ELR (cell line): ENCODE results near the gene LARGE1.
"Not testable (repeated sequence)": the region's sequence is repeated elsewhere in the genome, so short reads cannot be mapped to it uniquely, and the experiment has no call there.

Experiments
- DNase-seq: peaks from one replicate; pipeline ENCODE4 v3.0.0-alpha.2; 2015; ENCODE audit warnings: low read depth

The LARGE1 gene

DNA sequence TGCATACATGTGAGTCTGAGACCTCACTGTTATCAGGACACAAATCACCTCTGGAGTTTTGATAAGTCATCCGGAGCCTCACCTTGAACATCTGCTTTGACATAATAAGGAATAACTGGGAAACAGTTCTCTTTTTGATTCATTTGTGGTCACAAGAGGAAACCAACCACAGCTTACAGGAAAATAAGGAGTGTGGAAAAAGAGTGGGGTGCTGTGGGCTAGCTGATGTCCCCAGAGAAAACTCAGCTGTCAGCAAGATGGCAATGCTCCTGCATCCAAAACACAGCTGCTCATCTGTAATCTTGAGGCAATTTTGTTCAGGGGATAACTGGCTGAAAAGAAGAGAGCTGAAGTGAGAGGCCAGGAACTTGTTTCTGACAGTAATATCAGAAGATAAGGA is 445.7 kb downstream of the LARGE1 start:
- no peak for DNase-seq

DNA sequence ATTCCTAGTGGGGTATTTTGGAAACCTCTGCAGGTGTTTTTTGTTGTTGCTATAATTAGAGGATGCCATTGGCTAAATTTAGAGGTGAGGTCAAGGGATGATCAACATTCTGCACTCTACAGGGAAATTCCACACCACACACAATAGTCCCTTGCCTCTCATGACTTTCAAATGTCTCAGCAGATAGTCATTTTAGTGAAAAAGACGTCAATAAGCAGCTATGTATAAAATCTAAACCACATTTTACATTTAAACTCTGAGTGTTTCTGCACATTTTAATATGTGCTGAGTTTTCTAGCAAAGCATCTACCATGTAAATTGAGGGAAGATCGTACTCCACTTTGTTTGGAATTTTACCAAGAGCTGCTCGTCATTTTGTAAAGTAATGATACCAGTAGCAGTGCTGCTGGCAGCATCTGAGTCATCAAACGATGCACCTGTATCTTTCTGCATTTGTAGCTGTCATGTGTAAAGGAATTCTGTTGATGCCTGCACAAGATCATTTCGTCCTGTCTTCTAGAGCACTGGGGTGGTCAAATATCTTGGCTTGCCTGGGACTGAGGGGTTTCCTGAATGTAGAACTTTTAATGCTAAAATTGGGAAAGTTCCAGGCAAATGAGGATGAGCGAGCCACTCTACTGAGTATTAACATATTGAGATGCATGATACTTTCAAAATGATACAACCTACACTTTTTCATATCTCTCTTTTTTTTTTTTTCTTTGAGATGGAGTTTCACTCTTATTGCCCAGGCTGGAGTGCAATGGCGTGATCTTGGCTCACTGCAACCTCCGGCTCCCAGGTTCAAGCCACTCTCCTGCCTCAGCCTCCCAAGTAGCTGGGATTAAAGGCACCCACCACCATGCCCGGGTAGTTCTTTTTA is 447.6 kb downstream of the LARGE1 start:
- no peak for DNase-seq

DNA sequence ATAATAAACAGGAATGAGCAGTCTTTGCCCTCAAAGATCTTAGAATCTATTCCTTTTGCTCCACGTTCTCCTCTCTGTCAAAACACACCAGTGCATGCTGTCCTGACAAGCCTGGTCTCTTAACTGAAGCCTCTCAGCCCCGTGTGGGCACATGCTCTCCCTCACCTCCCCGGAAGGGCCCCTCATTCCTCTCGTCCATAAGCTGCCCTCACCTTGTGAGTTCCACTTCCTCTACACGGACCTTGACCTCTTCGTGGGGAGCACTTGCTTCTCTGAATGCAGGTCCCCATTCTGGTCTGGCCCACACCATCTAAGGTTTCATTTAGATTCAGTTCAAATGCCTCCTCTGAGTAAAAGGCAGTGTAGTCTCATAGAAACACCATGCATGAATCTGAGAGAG is 449.8 kb downstream of the LARGE1 start:
- no peak for DNase-seq

DNA sequence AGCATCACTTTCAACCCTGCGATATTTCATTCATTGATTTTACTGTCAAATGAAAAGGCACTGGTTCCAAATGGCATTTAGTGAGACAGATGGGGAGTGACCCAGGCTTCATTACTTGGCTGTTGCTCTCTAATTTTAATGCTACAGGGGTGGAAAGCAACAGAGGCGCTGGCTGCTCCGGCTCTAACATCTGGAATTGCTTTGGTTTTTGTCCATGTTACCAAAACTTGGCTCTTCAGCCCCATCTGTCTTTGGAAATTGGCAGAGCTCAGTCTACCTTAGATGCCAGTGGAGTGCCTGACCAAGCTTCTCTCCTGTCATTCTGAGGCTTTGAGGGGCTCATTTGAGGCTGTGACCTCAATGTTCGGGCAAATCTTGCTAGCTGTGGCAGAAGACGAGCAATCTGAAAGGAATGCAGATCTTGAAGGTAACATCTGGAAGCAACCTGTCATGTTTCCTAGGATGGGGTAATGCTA is 452.6 kb downstream of the LARGE1 start:
- DNase-seq: no peak

DNA sequence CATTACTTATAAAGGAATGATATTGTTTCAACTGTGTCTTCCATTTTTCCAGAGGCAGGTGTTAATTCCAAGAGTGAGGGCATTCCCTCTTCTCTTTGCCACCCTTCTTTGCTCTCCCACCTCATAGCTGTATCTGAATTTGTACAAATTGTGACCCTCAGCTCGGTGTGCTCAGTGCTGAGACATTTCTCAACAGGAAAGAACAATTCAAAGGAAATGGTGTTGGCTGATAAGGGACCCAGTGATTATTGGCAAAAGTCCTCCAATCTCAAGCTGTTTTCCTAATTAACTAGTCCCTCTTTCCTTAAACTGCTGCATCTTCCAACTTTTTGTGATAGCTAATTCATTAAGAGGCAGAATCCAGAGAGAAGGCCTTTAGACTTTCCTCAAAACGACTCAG is 453.2 kb downstream of the LARGE1 start:
- DNase-seq: no peak

DNA sequence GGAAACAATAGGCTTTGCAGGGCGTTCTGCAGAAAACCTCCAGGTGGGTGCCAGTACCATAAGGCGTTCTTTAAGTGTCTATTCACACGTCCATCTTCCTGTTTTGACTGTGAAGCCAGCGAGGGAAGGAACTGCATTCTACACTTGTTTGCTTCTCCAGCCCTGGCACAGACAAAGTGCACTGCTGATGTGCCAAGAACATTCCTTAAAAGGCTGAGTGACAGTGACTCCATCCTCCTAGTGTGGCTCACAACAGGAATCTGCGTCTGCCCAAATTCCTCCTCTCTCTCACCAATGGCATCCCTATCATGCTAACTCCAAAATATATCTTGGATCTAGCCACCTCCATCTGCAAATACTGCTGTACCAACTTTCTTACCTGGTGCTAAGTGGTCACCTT is 454.7 kb downstream of the LARGE1 start:
- no peak for DNase-seq

DNA sequence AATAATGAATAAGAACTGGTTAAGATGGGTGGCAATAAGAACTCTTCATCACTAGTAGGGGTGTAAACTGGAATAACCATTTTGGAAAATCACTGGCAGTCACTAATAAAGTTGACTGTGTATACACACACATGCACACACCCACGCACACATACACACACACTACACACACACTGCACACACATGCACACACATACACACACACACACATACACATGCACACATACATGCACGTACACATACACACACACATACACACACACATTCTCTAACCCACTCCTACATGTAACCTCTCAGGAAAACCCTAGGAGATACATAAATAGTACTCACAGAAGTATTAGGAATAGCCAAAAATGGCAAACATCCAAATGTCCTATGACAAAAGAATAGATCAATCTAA is 455.6 kb downstream of the LARGE1 start:
- no peak for DNase-seq

DNA sequence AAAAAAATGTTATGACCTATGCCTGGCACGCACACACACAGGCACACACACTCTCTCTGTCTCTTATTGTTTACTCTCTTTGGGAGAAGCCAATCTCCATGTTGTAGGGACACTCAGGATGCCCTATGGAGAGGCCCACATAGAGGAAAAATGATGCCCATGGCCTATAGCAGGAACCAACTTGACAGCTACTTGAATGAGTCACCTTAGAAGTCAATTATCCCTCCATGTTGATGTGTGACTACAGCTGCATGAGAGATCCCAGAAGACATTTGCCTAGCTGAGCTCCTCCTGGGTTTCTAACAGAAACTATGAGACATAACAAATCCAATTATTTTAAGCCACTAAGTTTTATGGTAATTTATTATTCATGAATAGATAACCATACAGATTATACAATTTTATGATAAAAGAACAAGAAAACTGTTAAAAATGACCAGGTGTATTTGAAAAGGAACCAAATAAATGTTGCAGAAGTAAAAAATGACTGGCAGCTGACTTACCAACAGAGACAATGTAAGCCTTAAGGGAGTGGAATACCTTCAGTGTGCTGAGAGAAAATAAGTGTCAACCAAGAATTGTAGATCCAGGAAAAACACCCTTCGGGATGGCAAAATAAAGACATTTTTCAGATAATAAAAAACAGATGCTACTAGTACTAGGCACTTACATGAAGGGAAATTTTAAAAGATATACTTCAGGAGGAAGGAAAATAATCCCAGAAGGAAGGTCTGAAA is 458.4 kb downstream of the LARGE1 start:
- no peak for DNase-seq

DNA sequence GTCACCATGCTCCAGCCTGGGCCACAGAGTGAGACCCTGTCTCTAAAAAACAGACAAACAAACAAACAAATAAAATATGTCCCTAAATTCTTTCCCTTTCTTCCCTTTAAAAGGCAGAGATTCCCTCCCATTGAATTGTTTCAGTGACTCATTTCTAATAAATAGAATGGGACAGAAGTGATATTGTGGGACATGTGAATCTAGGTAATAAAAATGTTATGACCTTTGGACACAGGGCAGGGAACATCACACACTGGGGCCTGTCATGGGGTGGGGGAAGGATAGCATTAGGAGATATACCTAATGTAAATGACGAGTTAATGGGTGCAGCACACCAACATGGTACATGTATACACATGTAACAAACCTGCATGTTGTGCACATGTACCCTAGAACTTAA is 459.0 kb downstream of the LARGE1 start:
- DNase-seq: not testable (repeated sequence)

DNA sequence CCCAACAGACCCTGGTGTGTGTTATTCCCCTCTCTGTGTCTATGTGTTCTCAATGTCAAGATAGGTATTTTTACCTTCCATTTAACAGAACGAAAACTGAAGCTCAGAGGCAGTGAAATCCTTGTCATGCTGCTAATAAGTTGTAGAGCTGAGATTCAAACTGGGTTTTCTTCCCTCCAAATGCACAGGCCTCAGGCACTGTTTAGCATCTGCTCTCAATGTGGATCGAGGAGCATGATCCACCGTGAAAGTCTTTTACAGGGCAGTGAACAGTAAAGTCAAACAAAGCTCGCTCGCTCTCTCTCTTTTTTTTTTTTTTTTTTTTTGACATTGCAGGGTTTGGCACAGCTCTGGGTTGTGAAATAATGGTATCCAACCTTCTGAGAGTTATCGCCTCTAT is 461.1 kb downstream of the LARGE1 start:
- DNase-seq: no peak

DNA sequence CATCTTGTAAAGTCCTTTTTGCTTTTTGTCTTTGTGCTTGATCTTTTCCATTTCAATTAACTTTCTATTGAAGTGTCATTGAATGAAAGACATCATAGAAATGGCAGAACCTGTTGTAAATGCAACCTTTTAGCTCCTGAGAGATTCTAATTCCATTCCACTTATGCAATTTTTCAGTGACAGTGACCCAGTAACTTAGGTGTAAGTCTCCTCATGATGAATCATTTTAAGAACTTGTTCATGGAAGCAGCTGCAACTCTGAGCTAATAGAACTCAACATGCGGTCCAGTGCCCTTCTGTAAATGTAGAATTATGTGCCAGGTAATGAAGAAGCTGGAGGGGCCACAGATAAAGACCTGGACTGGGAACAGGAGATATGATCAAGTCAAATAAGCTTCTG is 463.8 kb downstream of the LARGE1 start:
- DNase-seq: no peak

DNA sequence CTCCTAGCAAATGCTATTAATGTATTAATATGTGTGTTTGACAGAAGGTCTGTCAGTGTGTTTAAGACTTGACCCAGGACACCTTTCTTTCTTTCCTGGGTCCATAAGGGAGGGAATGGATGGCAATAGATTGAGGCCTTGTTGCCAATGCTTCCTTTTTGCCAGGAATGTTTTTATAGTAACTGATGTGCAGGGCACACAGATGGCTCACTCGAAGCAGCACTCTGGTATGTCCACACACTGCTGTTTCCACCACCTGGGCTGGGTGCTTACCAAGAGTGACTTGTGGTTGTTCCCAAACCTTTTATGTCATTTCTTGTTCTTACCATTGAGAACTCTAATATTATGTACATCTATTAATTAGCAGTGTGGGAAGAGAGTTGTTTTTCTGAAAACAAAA is 465.2 kb downstream of the LARGE1 start:
- DNase-seq: no peak

DNA sequence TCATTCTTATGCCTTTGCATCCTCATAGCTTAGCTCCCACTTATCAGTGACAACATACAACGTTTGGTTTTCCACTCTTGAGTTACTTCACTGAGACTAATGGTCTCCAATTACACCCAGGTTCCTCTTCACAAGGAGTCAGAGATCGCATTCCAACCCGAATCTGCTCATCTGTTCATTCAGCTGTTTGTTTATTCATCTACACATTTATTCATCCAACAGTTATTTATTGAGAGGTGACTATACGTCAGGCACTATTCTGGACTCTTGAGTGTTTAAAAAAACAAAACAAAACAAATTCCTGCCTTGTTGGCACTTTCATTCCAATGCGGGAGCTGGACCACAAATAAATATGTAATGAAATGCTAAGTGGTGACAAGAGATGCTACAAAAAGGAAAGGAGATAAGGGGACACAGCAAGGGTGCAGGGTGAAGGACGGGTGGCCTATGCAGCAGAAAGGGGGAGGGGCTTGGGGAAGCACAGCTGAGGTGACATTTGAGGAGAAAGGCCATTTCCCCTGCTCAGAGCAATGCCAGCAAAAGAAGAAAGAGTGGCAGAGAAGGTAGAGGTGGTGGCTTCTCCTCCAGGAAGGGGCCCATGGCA is 468.3 kb downstream of the LARGE1 start:
- no peak for DNase-seq

DNA sequence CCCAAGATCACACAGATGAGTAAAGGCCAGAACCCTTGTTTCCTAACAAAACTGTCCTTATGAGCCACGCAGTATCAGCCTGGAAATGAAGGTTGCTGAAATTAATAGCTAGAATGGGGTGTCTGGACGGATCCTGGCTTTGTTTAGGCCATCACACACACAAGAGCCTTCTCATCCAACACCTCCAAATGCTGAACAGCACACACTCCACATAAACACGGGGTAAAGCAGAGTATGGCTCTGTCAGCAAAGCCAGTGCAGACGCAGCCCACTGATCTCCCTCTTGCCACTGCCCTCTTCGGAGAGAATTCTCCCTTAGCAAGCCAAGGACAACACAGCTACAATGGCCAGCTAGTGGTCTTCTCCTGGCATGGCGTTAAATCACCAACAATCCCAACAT is 469.5 kb downstream of the LARGE1 start:
- DNase-seq: no peak

DNA sequence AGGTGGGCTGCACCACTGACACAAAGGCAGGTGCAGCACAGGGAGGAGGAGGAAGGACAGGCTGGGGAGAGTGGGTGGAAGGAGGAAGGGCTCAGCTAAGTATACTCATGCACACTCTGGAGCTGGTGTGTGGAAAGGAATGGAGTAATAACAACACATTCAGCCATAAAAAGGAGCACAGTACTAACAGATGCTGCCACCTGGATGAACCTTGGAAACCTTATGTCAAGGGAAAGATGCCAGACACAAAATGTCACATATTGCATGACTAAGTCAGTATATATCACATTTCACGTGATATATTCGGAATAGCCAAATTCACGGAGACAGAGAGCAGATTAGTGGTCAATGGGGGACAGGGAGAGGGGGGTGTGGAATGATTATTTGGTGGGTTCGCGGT is 472.5 kb downstream of the LARGE1 start:
- no peak for DNase-seq

DNA sequence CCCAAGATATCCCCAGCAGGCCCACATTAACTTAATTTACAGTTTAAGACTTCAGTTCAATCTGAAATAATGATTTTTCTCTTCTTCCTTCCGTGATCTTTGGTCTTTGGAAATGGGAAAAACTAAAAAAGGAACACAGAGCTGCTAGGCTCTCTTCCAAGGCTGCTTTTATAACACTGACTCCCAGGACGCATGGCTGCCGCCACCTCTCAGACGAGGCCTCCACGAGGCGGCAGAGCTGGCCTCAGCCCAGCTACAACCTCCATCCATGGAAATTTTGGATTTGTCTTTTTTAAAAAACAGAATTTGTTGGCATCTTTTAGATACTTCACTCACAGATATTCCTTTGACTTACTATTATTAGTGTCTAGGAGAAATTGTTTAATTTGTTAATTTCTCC is 476.6 kb downstream of the LARGE1 start:
- DNase-seq: no peak

DNA sequence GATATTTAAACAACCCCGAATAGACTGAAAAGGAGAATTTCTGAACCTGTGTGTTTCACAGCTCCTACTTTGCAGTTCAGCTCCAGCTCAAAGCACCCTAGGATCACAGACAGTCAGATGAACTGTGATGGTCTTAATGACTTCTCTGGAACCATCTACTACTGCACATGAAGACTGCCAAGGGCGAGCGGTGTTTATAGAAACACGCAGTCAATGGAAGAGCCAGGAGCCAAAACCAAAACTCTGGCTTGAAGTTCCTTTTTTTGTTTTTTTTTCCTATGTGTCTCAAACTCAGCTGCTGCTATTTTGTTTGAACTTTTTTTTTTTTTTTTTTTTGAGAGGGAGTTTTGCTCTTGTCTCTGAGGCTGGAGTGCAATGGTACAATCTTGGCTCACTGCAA is 479.5 kb downstream of the LARGE1 start:
- DNase-seq: no peak

DNA sequence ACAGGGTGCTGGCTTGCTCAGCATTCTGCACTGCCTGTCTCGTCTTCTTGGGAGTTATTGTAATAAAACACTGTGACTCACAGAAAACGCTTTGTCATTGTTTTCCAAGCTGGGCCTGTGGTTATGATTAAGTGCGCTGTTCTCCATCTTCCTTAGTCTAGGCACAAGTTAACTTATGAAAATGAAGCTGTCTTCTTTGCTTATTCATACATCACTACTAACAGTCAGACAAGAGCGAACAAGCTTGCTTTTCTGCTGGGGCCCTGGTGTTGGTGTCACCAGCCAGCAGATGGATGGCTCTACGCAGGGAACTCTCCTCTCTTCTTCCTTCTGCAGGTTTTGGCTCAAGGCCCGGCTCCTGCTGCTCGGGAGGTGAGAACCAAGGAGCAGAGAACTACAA is 482.0 kb downstream of the LARGE1 start:
- DNase-seq: peak; percentile 0

DNA sequence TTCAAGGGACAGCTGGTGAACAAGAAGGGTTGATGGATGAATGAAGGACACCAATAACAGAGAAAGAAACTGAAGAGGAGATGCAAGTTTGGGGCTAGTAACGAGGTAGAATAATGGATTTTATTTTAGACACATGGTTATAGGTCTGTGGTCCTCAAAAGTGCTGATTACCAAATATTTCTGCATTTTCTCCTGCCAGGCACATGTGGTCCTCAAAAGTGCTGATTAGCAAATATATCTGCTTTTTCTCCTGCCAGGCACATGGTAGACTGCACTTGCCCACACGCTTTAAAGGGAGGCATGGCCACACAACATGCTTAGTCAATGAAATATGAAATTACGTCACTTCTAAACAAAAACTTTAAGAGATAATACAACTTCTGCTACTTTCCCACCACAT is 489.0 kb downstream of the LARGE1 start:
- no peak for DNase-seq

DNA sequence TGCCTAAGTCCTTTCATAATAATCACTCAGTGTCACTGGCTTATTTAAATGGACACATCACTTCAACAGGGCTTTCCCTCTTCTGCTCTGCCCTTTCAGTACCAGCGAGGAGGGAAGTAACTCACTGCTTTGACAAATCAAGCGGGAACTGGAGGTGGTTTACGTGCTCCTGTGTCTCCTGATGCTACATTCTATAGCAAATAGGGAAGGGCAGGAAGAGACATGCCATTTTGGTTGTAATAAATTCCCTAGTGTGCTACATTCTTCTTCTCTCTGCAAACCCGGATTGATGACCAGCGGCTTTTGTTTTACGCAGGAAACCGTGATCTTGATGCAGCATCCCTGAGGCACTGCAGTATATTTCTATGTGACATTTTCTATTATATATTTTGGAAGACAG is 491.0 kb downstream of the LARGE1 start:
- no peak for DNase-seq

DNA sequence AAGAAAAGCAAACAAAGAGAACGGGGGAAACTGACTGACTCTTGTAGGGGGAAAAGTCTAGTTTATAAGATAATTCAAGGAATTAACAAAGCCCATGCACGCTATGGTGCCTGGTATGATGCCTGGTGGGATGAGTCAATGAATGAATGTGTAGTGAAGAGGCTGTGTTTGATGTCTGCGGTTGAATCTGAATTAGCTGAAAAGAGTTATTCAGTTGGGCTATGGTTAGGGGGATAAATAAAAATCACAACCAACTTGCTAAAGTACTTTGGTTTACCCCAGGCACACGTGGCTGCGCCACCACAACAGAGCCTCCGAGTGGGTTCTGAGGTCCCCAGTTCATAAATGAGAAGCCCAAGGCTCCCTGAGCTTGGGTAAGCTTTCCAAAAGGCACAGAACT is 492.8 kb downstream of the LARGE1 start:
- DNase-seq: no peak

DNA sequence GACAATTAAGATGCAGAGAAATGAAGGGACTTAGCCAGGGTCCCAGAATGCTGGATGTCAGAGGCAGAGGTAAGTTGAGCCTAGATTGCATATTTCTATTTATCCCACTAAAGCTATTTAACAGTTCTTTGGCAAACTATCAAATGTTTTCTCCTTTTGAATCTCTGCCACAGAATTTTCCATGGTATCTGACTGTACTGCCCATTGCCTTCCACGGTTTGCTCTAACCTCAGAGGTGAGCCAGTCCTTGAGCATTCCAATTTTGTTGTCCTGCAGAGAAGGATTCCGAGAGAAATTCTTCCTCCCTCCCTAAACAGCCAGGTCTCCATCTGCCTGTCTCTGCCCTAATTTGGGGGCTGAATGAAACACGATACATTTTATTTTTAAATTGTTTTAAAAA is 493.8 kb downstream of the LARGE1 start:
- no peak for DNase-seq

DNA sequence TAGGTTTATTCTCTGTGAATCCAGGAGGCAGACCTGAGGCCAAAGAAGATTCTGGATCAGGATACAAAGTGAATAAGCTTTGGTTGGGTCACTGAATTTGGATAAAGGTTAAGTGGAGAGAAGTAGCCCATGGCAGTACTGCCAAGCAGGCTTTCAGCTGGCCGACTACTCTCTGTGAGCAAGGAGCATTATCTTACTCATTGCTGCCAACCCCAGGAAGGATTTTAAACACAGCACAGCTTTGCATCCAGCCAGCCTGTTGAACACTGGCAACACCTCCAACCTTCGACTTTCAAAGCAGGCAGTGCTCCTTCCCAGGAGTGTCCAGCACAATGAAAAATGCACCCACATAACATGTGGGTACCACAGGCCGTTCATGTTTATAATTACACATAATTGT is 498.4 kb downstream of the LARGE1 start:
- DNase-seq: no peak
